Muscle layer of colon (tissue), 2 donors: Measurements from ENCODE around the gene CCDC177.

Experiments
- H3K27ac ChIP-seq: one replicate; pipeline ENCODE4 v1.7.0; 2013; ENCODE audit warnings: low read depth, mild to moderate bottlenecking, low read length, moderate library complexity
- H3K27me3 ChIP-seq, 2 donors: one replicate each; pipeline ENCODE4 v1.7.0; 2013; ENCODE audit warnings: low read length in 2 of 2, mild to moderate bottlenecking in 2 of 2; ENCODE audit not compliant: insufficient read depth in 2 of 2, control insufficient read depth in 1 of 2
- H3K36me3 ChIP-seq: one replicate; pipeline ENCODE4 v1.7.0; 2013; ENCODE audit warnings: mild to moderate bottlenecking, low read length; ENCODE audit not compliant: insufficient read depth
- H3K4me1 ChIP-seq: one replicate; pipeline ENCODE4 v1.7.0; 2013; ENCODE audit warnings: mild to moderate bottlenecking, low read length; ENCODE audit not compliant: insufficient read depth
- H3K4me3 ChIP-seq, 2 donors: one replicate each; pipeline ENCODE4 v1.7.0; 2013; ENCODE audit warnings: low read length in 2 of 2, low read depth in 1 of 2, mild to moderate bottlenecking in 1 of 2, moderate library complexity in 1 of 2
- H3K9ac ChIP-seq: one replicate; pipeline ENCODE4 v1.7.0; 2013; ENCODE audit warnings: low read length
- H3K9me3 ChIP-seq: one replicate; pipeline ENCODE4 v1.7.0; 2013; ENCODE audit warnings: mild to moderate bottlenecking, low read length
- donor health status: abdominal sarcoma.
- donor health status: Adenocarcinoma of cecum.

Gene CCDC177

DNA sequence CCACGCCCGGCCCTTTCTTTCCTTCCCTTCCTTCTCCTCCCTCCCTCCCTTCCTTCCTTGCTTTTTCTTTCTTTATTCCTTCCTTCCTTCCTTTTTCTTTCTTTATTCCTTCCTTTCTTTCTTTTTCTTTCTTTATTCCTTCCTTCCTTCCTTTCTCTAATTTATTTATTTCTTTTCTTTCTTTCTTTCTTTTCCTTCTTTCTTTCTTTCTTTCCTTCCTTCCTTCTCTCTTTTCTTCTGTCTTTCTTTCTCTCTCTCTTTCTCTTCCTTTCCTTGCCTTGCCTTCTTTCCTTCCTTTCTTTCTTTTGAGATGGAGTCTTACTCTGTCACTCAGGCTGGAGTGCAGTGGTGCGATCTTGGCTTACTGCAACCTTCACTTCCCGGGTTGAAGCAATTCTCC, 15.9 kb downstream of the CCDC177 start:
- H3K36me3 ChIP-seq, result no peaks in the 10 kb centered on the region
- no peak overlapping the region for H3K9ac ChIP-seq
- H3K4me1 ChIP-seq, result no peaks in the 10 kb centered on the region
- H3K27me3 ChIP-seq, result peaks cover 0 to 5% of the 10 kb centered on the region in 2 donors
- H3K4me3 ChIP-seq, result no peak overlapping the region
- no peak overlapping the region for H3K27ac ChIP-seq
- H3K9me3 ChIP-seq, result no peaks in the 10 kb centered on the region

DNA sequence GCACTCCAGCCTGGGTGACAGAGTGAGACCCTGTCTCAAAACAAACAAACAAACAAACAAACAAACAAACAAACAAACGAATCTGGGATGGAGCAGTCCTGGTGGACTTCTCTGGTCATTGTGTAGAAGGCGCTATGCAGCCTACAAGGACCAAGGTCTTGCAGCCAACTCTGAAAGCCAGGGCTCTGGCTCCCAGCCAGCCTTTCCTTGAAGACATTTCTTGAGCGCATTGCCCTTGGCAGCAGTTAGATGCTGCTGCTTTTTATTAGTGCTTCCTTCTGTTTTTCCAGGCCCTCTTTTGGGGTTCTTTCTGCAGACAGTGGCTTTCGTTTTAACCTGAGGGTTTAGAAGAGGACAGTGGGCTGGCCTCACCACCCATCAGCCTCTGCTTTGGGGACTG, 20.2 kb downstream of the CCDC177 start:
- no peaks in the 10 kb centered on the region for H3K4me1 ChIP-seq
- no peak overlapping the region for H3K9ac ChIP-seq
- H3K27ac ChIP-seq, result no peak overlapping the region
- no peaks in the 10 kb centered on the region for H3K27me3 ChIP-seq
- H3K9me3 ChIP-seq, result no peaks in the 10 kb centered on the region
- no peaks in the 10 kb centered on the region for H3K36me3 ChIP-seq
- H3K4me3 ChIP-seq, result no peak overlapping the region

DNA sequence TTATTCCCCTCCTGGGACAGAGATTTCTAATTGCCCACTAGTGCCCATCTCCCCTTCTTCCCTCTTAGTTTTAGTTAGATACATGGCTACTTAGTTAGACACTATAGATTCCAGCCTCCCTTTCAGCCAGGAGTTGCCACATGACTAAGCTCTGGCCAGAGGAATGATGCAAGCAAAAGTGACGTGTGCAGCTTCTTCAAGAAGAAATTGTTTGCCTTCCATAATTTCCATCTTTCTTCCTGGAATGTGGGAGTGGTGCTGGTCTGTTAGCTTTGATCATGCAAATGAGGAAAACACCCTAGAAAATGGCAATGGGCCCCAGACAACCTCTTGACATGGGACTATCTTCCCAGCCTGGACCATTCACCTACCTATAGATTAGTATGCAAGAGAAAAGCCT, 21.4 kb downstream of the CCDC177 start:
- Histone ChIP-seq H3K36me3 (no peaks in the 10 kb centered on the region), H3K27ac (no peak overlapping the region), H3K4me1 (no peaks in the 10 kb centered on the region), H3K27me3 (peaks cover 0 to 5% of the 10 kb centered on the region in 2 donors), H3K9ac (no peak overlapping the region), H3K9me3 (no peaks in the 10 kb centered on the region), H3K4me3 (no peak overlapping the region)

DNA sequence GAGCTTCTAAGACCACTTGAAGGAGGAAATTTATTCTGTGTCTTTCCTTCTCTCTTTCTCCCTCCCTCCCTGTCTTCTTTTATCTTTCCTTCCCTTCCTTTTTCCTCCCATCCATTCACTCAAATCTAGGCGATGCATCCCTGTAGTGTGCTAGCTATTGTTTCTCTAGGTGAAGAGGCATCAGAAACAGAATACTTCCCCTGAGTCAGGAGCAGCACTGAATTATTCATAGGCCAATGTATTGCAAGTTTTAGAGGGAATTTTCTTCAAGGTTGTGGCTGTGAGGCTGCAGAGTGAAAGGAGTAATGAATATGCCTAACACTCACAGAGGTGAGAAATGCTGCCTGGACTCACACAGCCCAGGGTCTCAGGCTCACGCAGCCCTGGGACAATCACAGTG, 23.2 kb downstream of the CCDC177 start:
- peaks cover 7 to 13% of the 10 kb centered on the region in 2 donors for H3K27me3 ChIP-seq
- no peaks in the 10 kb centered on the region for H3K4me1 ChIP-seq
- no peak overlapping the region for H3K9ac ChIP-seq

DNA sequence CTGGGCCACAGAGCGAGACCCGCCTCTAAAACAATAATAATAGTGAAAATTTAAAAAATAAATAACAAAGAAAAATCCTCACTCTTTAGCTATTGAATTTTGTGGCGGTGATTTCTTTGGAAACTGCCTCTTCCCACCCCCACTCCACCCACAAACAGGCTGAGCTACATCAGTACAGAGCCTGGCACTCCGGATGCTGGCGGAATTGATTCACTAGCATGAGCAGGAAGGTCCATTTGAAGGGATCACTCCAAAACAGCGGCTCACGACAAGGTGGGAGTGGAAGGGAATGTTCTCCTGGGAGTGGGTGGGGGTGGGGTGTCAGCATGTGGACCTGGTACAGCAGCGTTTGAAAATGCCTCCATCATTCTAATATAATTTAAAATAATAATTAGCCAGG, 26.1 kb downstream of the CCDC177 start:
- Histone ChIP-seq H3K27me3 (peaks cover 12 to 13% of the 10 kb centered on the region in 2 donors), H3K36me3 (no peaks in the 10 kb centered on the region), H3K27ac (no peak overlapping the region), H3K9ac (no peak overlapping the region), H3K4me1 (no peaks in the 10 kb centered on the region), H3K9me3 (no peaks in the 10 kb centered on the region), H3K4me3 (no peak overlapping the region)

More for the DNA sequence above, 23.2 kb downstream of the CCDC177 start:
- no peak overlapping the region for H3K4me3 ChIP-seq
- no peaks in the 10 kb centered on the region for H3K9me3 ChIP-seq
- no peaks in the 10 kb centered on the region for H3K36me3 ChIP-seq
- H3K27ac ChIP-seq, result no peak overlapping the region

- Histone ChIP-seq H3K9ac (no peak overlapping the region), H3K4me3 (no peak overlapping the region), H3K9me3 (no peaks in the 10 kb centered on the region), H3K36me3 (no peaks in the 10 kb centered on the region), H3K27me3 (peaks cover 12 to 13% of the 10 kb centered on the region in 2 donors), H3K4me1 (no peaks in the 10 kb centered on the region), H3K27ac (no peak overlapping the region)
Observed at GRCh38 chr14:69547701-69548348, 26.8 kb downstream of the CCDC177 start.

- H3K27ac ChIP-seq, result no peak overlapping the region
- no peaks in the 10 kb centered on the region for H3K4me1 ChIP-seq
- no peak overlapping the region for H3K4me3 ChIP-seq
- no peak overlapping the region for H3K9ac ChIP-seq
- no peaks in the 10 kb centered on the region for H3K9me3 ChIP-seq
- H3K27me3 ChIP-seq, result peaks cover 11 to 12% of the 10 kb centered on the region in 2 donors
- H3K36me3 ChIP-seq, result no peaks in the 10 kb centered on the region
Observed at GRCh38 chr14:69543341-69544115, 31.1 kb downstream of the CCDC177 start.

GRCh38 chr14:69542311-69542710, 32.4 kb downstream of the CCDC177 start:
- no peaks in the 10 kb centered on the region for H3K4me1 ChIP-seq
- peaks cover 0 to 12% of the 10 kb centered on the region in 2 donors for H3K27me3 ChIP-seq
- H3K9me3 ChIP-seq, result no peaks in the 10 kb centered on the region
- H3K4me3 ChIP-seq, result no peak overlapping the region
- no peak overlapping the region for H3K9ac ChIP-seq
- no peak overlapping the region for H3K27ac ChIP-seq
- no peaks in the 10 kb centered on the region for H3K36me3 ChIP-seq

GRCh38 chr14:69540654-69541335, 33.9 kb downstream of the CCDC177 start:
- H3K9ac ChIP-seq, result no peak overlapping the region
- no peaks in the 10 kb centered on the region for H3K9me3 ChIP-seq
- H3K4me3 ChIP-seq, result no peak overlapping the region
- no peak overlapping the region for H3K27ac ChIP-seq
- H3K36me3 ChIP-seq, result no peaks in the 10 kb centered on the region
- H3K4me1 ChIP-seq, result no peaks in the 10 kb centered on the region
- H3K27me3 ChIP-seq, result no peaks in the 10 kb centered on the region

DNA sequence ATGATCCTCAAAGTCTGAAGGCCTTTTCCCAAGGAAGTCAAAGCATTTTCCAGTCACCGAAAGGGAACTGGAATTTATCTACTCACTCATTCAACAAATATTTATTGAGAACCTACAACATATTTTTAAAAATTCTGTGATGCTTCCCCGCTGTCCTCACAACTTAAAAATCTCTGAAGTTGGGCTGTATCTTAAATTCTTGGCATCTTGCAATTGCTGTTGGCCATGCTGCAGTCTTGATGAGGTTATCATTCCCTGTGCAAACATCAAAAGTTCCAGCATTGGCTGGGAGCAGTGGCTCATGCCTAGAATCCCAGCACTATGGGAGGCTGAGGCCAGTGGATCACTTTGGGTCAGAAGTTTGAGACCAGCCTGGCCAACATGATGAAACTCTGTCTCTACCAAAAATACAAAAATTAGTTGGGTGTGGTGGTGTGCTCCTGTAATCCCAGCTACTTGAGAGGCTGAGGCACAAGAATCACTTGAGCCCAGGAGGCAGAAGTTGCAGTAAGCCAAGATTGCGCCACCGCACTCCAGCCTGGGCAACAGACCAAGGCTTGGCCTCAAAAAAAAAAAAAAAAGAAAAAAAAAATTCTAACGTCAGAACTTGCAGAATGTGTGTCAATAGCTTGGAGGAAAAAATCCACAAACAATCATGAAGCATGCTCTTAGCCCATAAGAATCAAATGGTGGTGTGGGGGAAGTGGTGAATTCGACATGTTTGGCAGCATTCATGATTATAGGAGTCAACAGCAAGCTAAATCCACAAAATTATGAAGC, 34.9 kb downstream of the CCDC177 start:
- no peak overlapping the region for H3K4me3 ChIP-seq
- peaks cover 0 to 5% of the 10 kb centered on the region in 2 donors for H3K27me3 ChIP-seq
- no peaks in the 10 kb centered on the region for H3K4me1 ChIP-seq
- H3K9ac ChIP-seq, result no peak overlapping the region
- no peak overlapping the region for H3K27ac ChIP-seq
- H3K36me3 ChIP-seq, result no peaks in the 10 kb centered on the region
- no peaks in the 10 kb centered on the region for H3K9me3 ChIP-seq

DNA sequence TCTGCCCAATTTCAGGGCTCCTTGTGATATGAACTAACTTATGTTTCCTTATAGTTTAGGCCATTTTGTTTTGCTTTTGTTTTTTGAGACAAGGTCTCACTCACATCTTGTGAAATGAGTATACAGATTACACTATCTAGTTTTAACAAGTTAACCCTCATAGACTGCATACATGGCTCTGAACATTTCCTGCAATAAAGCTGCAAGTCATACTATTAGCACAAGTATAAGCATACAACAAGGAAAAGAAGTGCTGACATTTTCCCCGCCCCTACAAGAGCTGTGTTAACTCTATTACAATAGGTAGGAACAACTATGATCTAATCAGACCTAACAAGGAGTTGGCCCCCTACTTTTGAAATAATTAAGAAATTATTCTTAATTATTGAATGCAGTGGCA, 35.9 kb downstream of the CCDC177 start:
- no peaks in the 10 kb centered on the region for H3K4me1 ChIP-seq

More for the DNA sequence above, 35.9 kb downstream of the CCDC177 start:
- H3K36me3 ChIP-seq, result no peaks in the 10 kb centered on the region
- H3K4me3 ChIP-seq, result no peak overlapping the region
- no peak overlapping the region for H3K9ac ChIP-seq
- no peaks in the 10 kb centered on the region for H3K9me3 ChIP-seq
- no peak overlapping the region for H3K27ac ChIP-seq
- peaks cover 0 to 5% of the 10 kb centered on the region in 2 donors for H3K27me3 ChIP-seq
